ENCODE measurements around the gene CENPT.

Gene CENPT

DNA sequence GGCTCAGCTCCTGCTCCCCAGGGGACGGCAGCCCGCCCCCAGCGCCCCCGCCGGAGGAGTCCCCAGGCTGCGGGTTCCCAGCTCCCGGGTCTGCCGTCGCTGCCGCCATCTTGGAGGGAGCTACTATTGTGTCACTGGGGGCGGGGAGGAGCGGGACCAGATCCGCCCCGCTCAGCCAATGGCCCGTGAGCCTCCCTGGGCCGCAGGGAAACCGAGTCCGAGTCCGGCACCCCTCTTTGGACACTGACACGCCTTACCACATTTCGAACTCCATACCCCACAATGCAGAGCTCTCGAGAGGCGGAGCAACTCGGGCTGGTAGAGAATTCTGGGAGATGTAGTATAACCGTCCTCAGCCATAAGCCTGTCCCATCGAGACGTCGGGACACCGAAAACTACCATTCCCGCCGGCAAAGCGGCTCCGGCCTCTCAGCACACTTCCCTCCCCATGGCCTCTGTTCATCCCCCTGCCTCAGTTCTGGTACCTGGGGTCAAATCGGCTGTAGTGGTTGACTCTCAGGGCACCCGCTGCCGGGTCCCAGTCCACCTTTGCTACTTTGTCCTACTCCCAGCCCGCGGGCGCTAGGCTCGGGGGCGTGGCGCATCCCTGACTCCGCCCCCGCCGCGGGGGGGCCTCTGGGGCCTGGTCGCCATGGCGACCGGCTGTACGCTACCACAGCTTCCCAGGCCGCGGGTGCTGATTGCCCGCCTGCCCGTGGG is 40.9 kb downstream of the CENPT start, which contains the start of the genes RANBP10 and TSNAXIP1:
Gene RANBP10 (minus strand): TSS at position 133 of the 720 bp plus-strand sequence. CDS start 24 bp downstream, at position 109.
Gene TSNAXIP1 (plus strand): TSS at position 462 of the 720 bp plus-strand sequence. CDS start 261 bp downstream, outside the sequence.
- peak; percentile 98 for DNase-seq (ENCODE audit: low read depth)

DNA sequence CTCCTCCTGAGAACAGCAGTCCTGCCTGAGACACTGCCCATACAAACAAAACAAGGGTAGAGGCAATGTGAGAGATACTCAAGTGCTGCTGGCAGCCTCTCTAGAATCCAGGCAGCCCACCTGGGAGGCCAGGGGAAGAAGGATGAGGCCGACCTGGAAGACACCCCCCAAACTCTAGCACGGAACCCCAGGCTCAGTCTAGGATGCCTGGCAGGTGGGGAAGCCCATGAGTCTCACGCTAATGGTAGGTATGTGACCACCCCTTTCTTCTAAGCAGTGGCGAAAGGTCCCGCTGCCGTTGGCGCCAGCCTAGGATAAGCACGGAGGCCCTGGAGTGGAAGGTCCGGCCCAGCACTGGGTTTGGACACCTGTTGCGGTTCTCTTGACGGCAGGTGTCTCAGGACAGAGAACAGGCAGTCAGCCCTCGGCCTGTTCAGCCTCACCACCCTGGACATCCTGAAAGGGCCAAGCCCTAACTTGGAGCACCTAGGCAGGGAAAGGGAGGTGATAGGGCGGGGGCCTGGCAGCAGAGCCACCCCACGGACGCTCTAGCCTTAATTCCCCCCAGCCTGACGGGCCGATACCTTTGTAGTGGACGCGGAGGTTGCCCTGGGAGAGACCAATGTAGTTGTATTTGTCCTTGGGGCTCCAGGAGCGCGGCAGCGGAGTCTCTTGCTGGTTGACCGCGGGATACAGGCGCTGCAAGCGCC is 41.6 kb downstream of the CENPT start:
- DNase-seq (ENCODE audit: low read depth) = no peak

DNA sequence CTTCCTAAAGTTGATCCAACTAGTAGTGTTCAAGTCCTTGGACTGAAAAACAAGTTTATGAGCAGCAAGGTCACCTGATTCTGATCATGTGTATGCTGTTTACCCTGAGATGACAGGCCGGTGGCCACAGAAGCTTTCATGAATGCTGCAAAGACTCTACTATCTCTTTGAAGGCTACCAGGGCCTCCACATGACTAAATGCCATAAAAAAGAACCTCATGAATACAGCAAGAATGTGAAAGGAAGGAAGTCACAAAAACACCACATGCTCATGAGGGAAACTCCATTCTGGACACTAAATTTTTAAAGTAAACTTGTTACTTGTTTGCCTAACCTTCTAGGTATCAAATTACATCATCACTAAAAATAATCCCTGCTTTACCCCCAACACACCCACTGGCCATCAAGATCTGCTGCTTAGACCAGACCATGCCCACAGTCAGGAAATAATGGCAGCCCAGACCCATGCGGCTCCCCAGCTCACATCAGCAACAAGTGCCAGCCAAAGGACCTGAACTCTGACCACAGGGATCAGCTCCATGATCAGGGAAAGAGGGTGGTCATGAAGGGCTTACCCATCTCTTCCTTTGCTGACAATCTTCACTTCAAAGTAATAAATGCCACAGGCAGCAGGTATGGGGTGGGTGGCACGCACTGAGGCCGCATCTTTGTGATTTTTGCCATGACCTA is 42.5 kb downstream of the CENPT start:
- DNase-seq (ENCODE audit: low read depth) = no peak

DNA sequence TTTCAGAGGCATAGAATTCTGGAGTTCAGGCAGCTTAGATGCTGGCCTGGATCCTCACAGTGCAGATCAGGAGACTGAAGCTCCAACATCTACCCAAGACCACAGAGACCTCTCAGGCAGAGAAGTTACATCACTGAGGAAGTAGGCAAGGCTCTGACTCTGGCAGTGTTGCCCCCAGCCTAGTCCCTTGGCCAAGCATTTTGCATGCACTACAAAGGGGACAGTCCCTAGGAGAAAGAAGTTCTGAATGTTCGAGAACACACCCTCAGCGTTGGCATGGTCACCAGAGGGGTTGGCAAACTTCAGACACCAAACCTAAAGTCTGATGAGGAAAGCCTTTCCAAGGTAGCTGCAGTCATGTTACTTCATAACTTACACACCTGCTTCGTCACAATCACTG is 43.6 kb downstream of the CENPT start:
- no peak for DNase-seq (ENCODE audit: low read depth)

DNA sequence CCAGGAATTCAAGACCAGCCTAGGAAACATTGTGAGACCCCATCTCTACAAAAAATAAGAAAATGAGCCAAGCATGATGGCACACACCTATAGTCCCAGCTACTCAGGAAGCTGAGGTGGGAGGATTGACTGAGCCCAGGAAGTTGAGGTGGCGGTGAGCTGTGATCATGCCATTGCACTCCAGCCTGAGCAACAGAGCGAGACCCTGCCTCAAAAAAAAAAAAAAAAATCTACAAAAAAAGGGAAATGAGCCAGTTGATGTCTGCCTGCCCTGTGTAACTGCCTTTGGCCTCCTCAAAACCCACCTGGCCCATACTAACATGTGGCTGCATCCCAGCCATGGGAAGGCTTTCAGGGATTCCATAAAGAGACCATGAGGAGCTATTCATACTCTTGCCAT is 45.6 kb downstream of the CENPT start:
- DNase-seq (ENCODE audit: low read depth) = no peak

DNA sequence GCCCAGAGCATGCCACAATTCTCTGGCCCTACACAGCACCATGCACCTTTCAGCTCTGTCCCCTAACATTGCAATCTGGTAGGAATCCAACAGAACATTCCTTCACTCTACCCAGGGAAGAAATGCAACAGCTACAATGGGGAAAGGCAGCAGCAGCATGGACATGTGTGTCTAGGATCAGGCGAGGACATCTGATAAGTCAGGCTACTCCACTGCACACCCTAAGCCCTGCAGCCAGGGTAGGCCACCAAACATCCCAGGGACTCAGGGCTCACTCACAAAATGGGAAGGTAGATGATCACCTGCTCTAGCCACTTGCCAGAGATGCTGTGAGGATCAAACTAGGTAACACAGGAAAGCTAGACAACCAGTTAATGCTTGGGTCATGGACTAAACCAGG is 46.3 kb downstream of the CENPT start:
- no peak for DNase-seq (ENCODE audit: low read depth)

DNA sequence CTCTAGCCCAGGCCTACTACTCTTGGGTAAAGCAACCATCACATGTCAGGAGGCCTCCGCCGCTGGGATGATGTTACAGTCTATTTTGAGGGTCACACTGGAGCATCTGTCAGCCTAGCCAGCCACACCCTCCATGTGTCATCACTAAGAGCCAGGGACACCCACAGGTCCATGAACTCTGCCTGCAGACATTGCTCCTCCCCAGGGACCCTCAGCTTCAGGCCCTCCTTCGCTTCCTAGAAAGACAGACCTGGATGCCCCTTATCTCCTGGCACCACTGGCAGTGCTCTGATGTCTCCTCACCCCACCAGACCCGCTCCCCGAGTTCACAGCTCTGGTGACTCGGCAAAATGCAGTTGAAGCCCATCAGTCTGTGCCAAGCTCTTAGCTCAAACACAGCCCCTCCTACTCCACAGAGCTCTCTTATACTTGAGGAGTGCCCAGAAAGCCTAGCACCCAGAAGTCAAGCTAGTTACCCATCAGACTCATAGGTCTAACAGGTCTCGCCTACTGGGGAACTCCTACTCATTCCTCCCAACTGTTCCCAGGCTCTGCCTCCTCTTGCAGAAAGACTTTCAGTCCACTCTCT is 47.1 kb downstream of the CENPT start:
- no peak for DNase-seq (ENCODE audit: low read depth)

DNA sequence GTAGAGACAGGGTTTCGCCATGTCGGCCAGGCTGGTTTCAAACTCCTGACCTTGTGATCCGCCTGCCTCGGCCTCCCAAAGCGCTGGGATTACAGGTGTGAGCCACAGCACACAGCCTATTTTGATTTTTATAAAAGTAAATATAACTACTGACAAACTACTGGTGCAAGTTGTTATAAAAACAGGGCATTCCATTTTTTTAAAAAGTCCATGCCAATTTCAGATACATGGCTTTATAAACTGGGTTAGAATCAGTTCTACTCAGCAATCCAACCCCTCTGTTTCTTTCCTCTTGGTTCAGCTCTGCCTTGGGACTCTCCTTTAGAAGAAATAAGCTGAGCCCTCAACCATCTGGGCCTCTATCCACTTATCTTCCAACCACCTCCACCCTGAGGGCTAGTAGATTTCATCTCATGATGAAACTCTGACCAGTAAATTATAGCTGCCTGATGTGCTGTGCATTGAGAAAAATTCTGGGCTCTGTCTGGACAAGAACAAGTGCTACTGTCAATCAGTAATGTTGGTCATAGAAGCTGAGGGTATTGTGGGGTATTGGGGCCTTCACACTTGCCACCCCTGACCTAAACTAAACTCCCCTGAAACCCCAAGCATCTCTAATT is 51.3 kb downstream of the CENPT start:
- DNase-seq (ENCODE audit: low read depth) = no peak

DNA sequence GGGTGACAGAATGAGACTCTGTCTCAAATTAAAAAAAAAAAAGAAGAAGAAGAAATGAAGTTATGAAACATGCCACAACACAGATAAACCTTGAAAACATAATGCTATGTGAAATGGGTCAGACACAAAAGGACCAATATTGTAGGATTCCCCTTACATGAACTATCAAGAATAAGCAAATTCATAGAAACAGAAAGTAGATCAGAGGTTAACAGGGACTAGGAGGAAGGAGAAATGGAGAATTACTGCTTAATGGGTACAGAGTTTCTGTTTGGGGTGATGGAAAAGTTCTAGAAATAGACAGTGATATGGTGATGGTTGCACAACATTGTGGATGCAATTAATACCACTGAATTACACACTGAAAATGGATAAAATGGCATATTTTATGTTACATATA is 57.4 kb downstream of the CENPT start:
- DNase-seq (ENCODE audit: low read depth) = no peak

DNA sequence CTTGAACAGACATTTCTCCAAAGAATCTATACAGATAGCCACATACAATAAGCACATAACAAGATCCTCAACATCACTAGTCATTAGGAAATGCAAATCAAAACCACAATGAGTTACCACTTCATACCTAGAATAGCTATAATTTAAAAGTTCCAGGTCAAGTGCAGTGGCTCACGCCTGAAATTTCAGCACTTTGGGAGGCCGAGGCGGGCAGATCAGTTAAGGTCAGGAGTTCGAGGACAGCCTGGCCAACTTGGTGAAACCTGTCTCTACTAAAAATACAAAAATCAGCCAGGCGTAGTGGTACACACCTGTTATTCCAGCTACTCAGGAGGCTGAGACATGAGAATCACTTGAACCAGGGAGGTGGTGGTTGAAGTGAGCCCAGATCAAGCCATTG is 61.0 kb downstream of the CENPT start:
- DNase-seq (ENCODE audit: low read depth) = no peak

DNA sequence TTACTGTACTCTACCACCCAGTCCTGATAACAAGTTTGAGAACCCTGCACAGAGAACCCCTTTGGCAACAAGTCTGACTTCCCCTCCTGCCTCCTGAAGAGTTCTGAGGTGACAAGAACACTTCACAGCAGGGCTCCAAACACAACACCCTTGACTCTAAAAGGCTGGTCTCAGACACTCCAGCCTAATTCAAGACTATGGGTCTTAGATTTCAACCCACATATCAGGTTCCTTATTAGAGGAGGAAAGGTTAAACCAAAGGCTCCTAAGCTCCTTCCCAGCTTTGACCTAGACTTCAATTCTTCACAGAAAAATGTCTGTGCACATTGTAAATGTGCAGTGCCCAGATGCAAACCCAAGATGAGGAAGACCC is 64.2 kb downstream of the CENPT start:
- DNase-seq (ENCODE audit: low read depth) = no peak

DNA sequence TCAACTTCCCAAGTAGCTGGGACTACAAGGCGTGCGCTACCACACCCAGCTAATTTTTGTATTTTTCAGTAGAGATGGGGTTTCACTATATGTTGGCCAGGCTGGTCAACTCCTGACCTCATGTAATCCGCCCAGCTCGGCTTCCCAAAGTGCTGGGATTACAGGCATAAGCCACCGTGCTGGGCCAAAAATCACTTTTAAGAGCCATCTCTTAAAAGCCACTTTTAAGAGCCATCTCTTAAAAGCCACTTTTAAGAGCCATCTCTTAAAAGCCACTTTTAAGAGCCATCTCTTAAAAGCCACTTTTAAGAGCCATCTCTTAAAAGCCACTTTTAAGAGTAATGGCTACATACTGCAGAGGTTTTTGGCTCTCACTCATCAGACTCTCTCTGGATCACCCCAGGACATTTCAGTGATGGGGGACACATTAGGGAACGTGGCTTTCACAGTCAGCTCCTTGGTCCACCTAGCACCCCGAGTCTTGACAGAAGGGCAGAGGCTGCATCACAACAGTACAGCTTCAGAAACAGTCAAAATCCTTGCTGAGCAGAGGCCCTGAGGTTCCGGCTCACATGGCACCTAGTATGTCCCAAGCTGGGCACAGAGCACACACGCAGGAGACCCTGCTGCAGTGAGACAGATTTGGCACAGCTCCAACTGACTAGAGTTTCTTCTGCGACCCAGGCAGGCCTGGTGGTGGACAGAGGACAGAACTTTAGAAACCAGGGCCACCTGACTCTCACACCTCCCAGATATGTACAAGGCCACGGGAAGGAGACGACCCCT is 64.7 kb downstream of the CENPT start:
- DNase-seq (ENCODE audit: low read depth) = no peak

DNA sequence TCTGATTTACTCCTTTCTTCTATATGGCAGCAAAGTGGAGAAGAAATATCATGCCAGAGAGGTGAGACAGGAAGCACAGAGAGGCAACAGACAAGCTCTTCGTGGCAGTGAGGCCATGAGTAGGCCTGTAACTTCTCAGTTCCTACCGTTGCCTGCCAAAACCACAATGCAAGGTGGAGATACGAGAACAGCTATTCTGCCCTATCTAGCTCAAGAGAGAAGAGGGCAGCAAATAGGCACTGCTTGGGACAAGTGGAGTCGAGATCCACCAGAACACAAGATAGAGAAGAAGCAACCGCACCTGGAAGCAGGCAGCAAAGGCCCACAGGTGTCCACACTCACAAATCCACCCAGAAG is 66.0 kb downstream of the CENPT start:
- no peak for DNase-seq (ENCODE audit: low read depth)

DNA sequence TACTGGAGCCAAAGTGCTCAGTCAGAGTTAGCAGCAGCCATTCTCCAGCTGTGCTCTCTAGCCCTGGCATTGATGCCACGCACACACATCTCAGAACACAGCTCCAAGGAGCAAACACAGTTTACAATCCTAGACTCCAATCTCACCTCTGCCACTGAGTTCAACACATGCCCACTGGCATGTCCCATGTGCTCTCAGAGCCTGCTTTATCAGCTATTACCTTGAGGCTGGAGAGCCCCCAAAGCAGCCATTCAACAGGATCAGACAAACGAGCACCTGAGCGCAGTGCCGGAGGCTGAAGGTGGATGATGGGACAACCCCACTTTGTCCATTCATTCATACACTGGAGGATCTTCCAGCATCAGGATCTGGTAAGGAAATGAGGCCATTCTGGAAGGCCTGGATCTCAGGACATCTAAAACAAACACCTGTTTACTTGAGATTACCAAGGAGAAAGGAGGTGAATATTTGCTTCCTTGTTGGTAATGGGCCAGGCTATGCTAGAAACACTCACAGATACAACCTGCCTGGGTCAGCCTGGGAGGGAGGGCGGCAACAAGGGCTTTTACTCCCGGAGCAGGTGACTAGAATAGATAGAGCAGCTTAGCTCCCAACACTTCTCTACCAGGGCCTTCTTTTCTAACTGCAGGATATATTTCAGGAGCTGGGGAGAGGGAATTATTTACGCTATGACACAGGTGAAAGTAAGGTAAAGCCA is 66.5 kb downstream of the CENPT start:
- no peak for DNase-seq (ENCODE audit: low read depth)

DNA sequence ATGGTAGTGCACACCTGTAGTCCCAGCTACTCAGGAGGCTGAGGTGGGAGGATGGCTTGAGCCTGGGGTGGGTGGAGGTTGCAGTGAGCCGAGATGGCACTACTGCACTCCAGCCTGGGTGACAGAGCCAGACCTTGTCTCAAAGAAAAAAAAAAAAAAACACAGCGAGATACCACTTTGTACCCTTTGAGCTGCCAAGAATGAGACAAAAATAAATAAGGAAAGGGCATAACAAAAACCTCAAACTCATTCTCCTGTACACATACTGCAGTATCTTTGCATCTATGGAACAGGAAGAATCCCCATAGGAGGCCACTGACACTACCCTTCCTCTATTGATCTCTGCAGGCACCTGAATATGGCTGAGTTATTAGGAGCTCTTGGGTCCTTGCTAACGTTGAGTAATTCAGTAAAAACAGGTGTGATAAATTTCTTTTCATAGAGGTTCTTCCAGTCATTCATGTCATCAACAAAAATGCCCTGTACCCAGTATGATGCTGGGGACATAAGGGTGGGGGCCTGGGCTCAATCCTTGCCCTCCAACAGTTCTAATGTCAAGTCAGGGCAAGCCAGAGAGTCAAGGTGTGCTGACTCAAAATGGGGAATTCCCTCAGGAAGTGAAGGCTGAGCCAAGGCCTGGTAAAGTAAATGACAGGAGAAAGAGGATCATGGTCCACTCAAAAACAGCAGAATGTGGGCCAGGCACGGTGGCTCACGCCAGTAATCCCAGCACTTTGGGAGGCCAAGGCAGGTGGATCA is 68.1 kb downstream of the CENPT start:
- DNase-seq (ENCODE audit: low read depth) = no peak

All from GM04503 (cell line).